ENCODE results near the gene SPAG16.

DNA sequence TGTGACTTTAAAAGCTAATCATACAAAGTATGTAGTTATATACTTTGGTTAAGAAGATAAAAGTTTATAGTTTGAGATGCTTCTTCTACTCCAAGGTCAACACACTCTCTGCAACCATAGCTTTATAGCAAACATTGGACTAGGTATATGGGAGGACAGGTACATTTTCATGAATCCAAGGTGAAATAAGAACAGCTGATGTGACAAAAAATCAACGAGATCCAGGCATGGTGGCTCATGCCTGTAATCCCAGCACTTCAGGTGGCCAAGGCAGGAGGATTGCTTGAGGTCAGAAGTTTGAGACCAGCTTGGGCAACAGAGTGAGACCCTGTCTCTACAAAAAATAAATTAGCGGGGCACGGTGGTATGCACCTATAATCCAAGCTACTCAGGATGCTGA lies 963.3 kb downstream of the SPAG16 start:
- TF ChIP-seq, protein P1, sequence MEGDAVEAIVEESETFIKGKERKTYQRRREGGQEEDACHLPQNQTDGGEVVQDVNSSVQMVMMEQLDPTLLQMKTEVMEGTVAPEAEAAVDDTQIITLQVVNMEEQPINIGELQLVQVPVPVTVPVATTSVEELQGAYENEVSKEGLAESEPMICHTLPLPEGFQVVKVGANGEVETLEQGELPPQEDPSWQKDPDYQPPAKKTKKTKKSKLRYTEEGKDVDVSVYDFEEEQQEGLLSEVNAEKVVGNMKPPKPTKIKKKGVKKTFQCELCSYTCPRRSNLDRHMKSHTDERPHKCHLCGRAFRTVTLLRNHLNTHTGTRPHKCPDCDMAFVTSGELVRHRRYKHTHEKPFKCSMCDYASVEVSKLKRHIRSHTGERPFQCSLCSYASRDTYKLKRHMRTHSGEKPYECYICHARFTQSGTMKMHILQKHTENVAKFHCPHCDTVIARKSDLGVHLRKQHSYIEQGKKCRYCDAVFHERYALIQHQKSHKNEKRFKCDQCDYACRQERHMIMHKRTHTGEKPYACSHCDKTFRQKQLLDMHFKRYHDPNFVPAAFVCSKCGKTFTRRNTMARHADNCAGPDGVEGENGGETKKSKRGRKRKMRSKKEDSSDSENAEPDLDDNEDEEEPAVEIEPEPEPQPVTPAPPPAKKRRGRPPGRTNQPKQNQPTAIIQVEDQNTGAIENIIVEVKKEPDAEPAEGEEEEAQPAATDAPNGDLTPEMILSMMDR (IDR thresholded peaks at IDR 0.05; ENCODE audit: low read length): no peak
- no peak for TF ChIP-seq EZH2 (IDR thresholded peaks at IDR 0.05; ENCODE audit: borderline replicate concordance, low read length)

All from OCI-LY1 (cell line).